Peyer's patch (tissue), 4 donors: Measurements from ENCODE around the gene WDR86. TPM values are rescaled to one million over a fixed set of nuclear protein-coding genes. Genes with fewer than 3 reads are reported as not detected.

Source experiments
- DNase-seq, 3 donors: peaks; one replicate each; pipeline ENCODE4 v3.0.0-alpha.2; 2017 to 2019
- H3K27ac ChIP-seq, 4 donors: fragments of 200-600 bp; sonication (generic); one replicate each; pipeline ENCODE4 v1.5.1; 2016 to 2019
- H3K27me3 ChIP-seq, 2 donors: fragments of 200-600 bp; sonication (generic); one replicate each; pipeline ENCODE4 v1.5.1; 2019
- H3K36me3 ChIP-seq, 3 donors: fragments of 200-600 bp; sonication (generic); one replicate each; pipeline ENCODE4 v1.5.1; 2016 to 2019
- H3K4me1 ChIP-seq, 4 donors: fragments of 200-600 bp; sonication (generic); one replicate each; pipeline ENCODE4 v1.5.1; 2016 to 2019
- H3K4me3 ChIP-seq, 4 donors: fragments of 200-600 bp; sonication (generic); 1 replicate in 3 of 4; 2 replicates in 1 of 4; pipeline ENCODE4 v1.5.1; 2016 to 2019; ENCODE audit warnings: mild to moderate bottlenecking in 1 of 4
- H3K9me3 ChIP-seq, 4 donors: fragments of 200-600 bp; sonication (generic); one replicate each; pipeline ENCODE4 v1.5.1; 2016 to 2019; ENCODE audit warnings: mild to moderate bottlenecking in 1 of 4
- POLR2A ChIP-seq, 2 donors: fragments of 450-650 bp; IDR thresholded peaks; one replicate each; pipeline ENCODE4 v1.5.1; 2017; ENCODE audit warnings: antibody characterized with exemption in 2 of 2, mild to moderate bottlenecking in 2 of 2, moderate library complexity in 2 of 2
- total RNA-seq, 4 donors: library from RNA; depleted of rRNA; stranded (reverse); fragments of >200 nt; gene quantifications; one replicate each; pipeline ENCODE4 v1.1.0, GENCODE V29; 2016
- TF ChIP-seq, protein P1 (sequence below), 6 experiments: fragments of 450-650 bp in 4 of 6; fragments of 200-600 bp in 2 of 6; sonication (generic) in 1 of 6; IDR thresholded peaks; one replicate each; pipeline ENCODE4 v1.5.1; 2017 to 2019; ENCODE audit warnings: antibody characterized with exemption in 6 of 6, mild to moderate bottlenecking in 3 of 6, moderate library complexity in 1 of 6

Gene WDR86
- total RNA-seq, 4 donors from 2014 or later = 5.9 to 13.2 (median 6.6) TPM; not detected in 1

DNA sequence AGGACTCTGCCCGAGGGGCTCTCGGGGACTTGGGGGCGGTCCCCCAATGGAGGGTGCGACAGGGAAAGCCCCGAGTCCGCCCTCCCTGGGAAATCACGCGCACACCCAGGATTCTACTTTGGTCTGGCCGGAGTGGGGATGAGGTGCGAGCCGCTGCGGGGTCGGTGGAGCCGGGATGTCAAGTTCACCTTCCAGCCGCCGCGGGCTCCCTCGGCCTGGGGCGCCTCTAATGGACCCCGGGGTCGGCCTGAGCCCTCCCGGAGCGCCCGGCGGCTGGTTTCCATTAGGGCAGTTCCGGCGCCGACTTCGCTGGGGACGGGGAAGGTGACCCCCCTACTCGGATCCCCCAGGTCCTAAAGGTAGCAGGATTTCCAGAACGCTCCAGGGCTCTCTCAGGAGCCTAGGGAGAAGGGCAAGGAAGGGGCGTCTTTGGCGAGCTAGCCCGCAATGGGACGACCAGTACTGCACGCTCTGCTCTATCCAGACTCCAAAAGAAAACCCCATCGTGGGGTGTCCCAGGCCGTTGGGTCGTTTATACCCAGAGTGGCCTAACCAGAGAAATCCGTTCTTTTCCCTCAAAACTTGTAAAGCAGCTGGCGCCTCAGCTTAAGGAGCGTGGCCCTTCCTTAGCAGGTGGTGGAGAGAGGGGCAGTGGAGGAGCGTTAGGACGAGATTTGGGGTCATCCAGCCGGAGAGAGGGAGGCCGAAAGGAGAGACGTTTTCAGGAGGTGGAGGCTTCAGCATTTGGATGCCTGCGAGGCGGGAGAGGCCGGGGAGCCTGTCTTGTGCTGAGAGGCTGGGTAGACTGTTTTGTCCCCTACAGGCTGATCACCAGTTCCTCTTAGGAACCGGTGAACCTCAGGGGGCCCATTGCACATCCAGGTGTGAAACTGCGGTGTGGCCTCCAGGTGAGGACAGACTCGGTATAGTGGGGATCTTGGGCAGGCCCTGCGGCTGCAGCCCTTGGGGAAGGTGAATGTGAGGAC lies 860 bp upstream of the WDR86 start:
- Histone ChIP-seq H3K4me3 (peak overlapping the region; percentile 40 to 56 (median 46)), H3K4me1 (peaks cover 0 to 19% (median 18%) of the 10 kb centered on the region in 4 donors), H3K27me3 (peaks cover 0 to 25% of the 10 kb centered on the region in 2 donors), H3K36me3 (no peaks in the 10 kb centered on the region), H3K27ac (peak overlapping the region; percentile 55 to 78 (median 67)), H3K9me3 (no peaks in the 10 kb centered on the region)
- peak in 1 of 3 donors; percentile 48 for DNase-seq
- TF ChIP-seq POLR2A (IDR thresholded peaks at IDR 0.05) = no peak
- TF ChIP-seq, protein P1, sequence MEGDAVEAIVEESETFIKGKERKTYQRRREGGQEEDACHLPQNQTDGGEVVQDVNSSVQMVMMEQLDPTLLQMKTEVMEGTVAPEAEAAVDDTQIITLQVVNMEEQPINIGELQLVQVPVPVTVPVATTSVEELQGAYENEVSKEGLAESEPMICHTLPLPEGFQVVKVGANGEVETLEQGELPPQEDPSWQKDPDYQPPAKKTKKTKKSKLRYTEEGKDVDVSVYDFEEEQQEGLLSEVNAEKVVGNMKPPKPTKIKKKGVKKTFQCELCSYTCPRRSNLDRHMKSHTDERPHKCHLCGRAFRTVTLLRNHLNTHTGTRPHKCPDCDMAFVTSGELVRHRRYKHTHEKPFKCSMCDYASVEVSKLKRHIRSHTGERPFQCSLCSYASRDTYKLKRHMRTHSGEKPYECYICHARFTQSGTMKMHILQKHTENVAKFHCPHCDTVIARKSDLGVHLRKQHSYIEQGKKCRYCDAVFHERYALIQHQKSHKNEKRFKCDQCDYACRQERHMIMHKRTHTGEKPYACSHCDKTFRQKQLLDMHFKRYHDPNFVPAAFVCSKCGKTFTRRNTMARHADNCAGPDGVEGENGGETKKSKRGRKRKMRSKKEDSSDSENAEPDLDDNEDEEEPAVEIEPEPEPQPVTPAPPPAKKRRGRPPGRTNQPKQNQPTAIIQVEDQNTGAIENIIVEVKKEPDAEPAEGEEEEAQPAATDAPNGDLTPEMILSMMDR (IDR thresholded peaks at IDR 0.05) = no peak

DNA sequence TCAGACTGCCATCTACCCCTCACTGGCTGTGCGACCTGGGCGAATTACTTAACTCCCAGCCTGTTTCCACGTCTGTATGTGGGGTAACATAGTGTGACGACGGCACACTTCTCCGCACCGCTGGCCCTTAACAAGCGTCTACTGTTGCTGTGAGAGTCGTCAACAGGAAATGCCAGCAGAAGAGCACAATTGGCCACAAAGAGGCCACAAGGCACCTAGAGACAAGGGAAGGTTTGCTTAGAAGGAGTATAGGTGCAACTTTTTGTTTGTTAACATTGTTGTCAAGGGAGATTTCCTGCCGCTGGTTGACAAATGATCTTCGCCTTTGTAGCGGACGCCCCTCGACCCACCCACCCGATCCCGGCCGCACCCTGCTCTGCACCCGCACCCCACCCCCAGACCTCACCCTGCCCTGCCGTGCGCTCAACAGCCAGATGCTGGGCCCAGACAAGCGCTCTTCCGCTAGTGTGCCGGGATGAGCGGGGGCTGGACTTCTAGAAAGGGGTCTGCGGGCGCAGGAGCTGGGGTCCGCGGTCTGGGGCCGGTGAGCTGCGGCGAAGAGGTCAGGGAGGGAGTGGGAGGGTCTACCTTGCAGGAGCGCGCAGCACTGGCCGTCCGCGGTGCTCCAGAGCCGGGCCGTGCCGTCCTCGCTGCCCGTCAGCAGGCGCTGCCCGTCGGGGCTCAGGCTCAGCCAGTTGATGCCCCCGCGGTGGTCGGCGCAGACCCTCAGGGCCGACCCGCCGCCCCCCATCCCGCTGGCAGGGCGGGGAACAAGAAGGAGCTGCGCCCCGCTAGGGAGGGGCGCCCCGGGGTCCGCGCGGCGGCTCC lies 785 bp downstream of the WDR86 start:
- Histone ChIP-seq H3K36me3 (no peaks in the 10 kb centered on the region), H3K4me1 (peaks cover 0 to 19% (median 18%) of the 10 kb centered on the region in 4 donors), H3K4me3 (peak overlapping the region; percentile 40 to 56 (median 46)), H3K27ac (peak overlapping the region; percentile 58 to 78 (median 67)), H3K9me3 (no peaks in the 10 kb centered on the region), H3K27me3 (peaks cover 0 to 25% of the 10 kb centered on the region in 2 donors)
- DNase-seq = peak; percentile 47 to 83 (median 55)
- TF ChIP-seq, protein P1 (IDR thresholded peaks at IDR 0.05) = no peak
- no peak for TF ChIP-seq POLR2A (IDR thresholded peaks at IDR 0.05)

DNA sequence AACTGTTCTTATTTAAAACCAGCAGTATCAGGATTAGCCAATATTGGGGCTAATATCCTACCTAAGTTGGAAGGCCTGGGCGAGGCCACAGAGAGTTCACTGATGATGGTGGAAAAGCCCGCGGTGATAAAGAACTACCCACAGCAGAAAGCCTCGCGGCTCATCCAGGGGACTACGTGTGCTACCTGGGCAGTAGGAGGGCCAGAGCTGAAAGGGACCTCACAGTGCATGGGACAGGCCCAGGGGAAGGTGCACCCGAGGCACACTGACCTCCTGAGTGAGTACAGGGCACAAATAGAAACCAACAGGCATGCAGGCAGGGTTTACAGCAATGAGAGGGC lies 1.4 kb downstream of the WDR86 start:
- TF ChIP-seq, protein P1 (IDR thresholded peaks at IDR 0.05) = no peak
- no peak for TF ChIP-seq POLR2A (IDR thresholded peaks at IDR 0.05)
- H3K9me3 ChIP-seq = no peaks in the 10 kb centered on the region
- no peaks in the 10 kb centered on the region for H3K36me3 ChIP-seq
- H3K4me1 ChIP-seq = peaks cover 0 to 19% (median 18%) of the 10 kb centered on the region in 4 donors
- H3K27ac ChIP-seq = peak overlapping the region in 3 of 4 donors; percentile 53 to 78 (median 58)
- peak overlapping the region in 1 of 4 donors; percentile 49 for H3K4me3 ChIP-seq
- no peak for DNase-seq
- peaks cover 0 to 25% of the 10 kb centered on the region in 2 donors for H3K27me3 ChIP-seq

DNA sequence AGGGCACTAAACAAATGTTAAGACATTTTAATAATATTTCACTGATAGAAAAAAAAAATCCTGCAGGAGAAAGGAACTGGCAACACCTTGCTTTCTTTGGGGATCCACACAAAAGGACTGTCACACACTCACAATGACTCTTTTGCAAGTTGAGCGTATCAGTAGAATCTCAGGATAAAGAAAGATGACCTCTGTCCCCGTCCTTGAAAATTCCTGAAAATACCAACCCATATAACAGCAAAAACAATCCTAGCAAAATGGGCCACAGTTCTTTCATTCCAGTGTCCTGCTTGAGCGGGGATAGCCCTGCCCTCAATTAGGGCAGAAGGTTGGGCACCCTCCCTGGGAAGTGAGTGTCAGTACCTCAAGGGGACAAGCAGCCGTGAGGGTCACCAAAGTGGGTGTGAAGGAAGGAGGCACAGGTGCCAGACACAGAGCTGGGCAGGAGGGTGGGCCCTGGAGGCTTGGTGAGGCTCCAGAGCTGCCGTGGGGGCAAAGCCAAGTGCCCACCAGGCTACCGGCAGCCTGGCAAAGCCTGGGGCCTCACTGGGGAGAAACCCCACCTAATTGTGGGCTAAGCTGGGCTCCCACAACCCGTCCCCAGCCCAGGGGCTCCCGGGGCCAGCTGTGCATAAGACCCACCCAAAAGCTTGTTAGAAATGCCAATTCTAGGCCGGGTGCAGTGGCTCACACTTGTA lies 2.8 kb downstream of the WDR86 start:
- TF ChIP-seq, protein P1 (IDR thresholded peaks at IDR 0.05) = no peak
- H3K9me3 ChIP-seq = no peaks in the 10 kb centered on the region
- peak in 1 of 3 donors; percentile 25 for DNase-seq
- H3K27me3 ChIP-seq = peaks cover 0 to 25% of the 10 kb centered on the region in 2 donors
- no peak overlapping the region for H3K27ac ChIP-seq
- no peaks in the 10 kb centered on the region for H3K36me3 ChIP-seq
- H3K4me1 ChIP-seq = peaks cover 0 to 19% (median 18%) of the 10 kb centered on the region in 4 donors
- no peak overlapping the region for H3K4me3 ChIP-seq
